HG02588 (cell line): ENCODE results near the gene KRTAP10-1.

Source experiments
- ATAC-seq: cut with Tn5 transposase; IDR thresholded peaks from one replicate; pipeline ENCODE4 v1.9.1; 2021; ENCODE audit warnings: mild to moderate bottlenecking, moderate library complexity; ENCODE audit not compliant: unreplicated experiment

KRTAP10-1 gene

GRCh38 chr21:44490405-44490804, 49.6 kb downstream of the KRTAP10-1 start:
- ATAC-seq: no peak

- ATAC-seq: no peak
These were observed 50.0 kb downstream of the KRTAP10-1 start for GRCh38 chr21:44489962-44490361.
